Amniotic epithelial cell (primary cell): Measurements from ENCODE around the gene SLC16A5.
A peak's percentile ranks its signal among the peaks of the same experiment; 100 is the strongest.
"Not testable (repeated sequence)": the region's sequence is repeated elsewhere in the genome, so short reads cannot be mapped to it uniquely, and the experiment has no call there.

Source experiments
- DNase-seq: peaks from one replicate; pipeline ENCODE4 v3.0.0-alpha.2; 2010; ENCODE audit warnings: low read depth

Gene SLC16A5

GRCh38 chr17:75064460-75064859 lies 23.3 kb upstream of the SLC16A5 start:
- no peak for DNase-seq

GRCh38 chr17:75064867-75065561 lies 22.7 kb upstream of the SLC16A5 start:
- no peak for DNase-seq

- DNase-seq: peak; percentile 43
These were observed 22.1 kb upstream of the SLC16A5 start for GRCh38 chr17:75065562-75066151.

- no peak for DNase-seq
These were observed 19.9 kb upstream of the SLC16A5 start for GRCh38 chr17:75067856-75068255.

GRCh38 chr17:75068750-75069149 lies 19.0 kb upstream of the SLC16A5 start:
- no peak for DNase-seq

- DNase-seq: no peak
These were observed 18.0 kb upstream of the SLC16A5 start for GRCh38 chr17:75069783-75070182.

GRCh38 chr17:75071478-75072271 lies 16.1 kb upstream of the SLC16A5 start:
- not testable (repeated sequence) for DNase-seq

- DNase-seq: not testable (repeated sequence)
These were observed 14.8 kb upstream of the SLC16A5 start for GRCh38 chr17:75072909-75073308.

GRCh38 chr17:75073618-75074047 lies 14.1 kb upstream of the SLC16A5 start:
- peak; percentile 77 for DNase-seq

- DNase-seq: no peak
These were observed 13.2 kb upstream of the SLC16A5 start for GRCh38 chr17:75074532-75074931.

- DNase-seq: no peak
These were observed 12.0 kb upstream of the SLC16A5 start for GRCh38 chr17:75075597-75076336.

GRCh38 chr17:75077072-75077495 lies 10.7 kb upstream of the SLC16A5 start:
- no peak for DNase-seq

GRCh38 chr17:75077496-75078283 lies 10.1 kb upstream of the SLC16A5 start:
- no peak for DNase-seq

GRCh38 chr17:75078284-75079022 lies 9.3 kb upstream of the SLC16A5 start:
- DNase-seq: peak; percentile 61

- DNase-seq: no peak
These were observed 8.8 kb upstream of the SLC16A5 start for GRCh38 chr17:75079023-75079373.

GRCh38 chr17:75081611-75082540 lies 5.9 kb upstream of the SLC16A5 start:
- DNase-seq: no peak

- DNase-seq: no peak
These were observed 5.1 kb upstream of the SLC16A5 start for GRCh38 chr17:75082683-75083082.

- no peak for DNase-seq
These were observed 3.6 kb upstream of the SLC16A5 start for GRCh38 chr17:75084039-75084660.

GRCh38 chr17:75086496-75087181 lies 1.1 kb upstream of the SLC16A5 start:
- no peak for DNase-seq
